ENCODE data around the gene MDGA2.

GRCh38 chr14:47658041-47658440 lies 17.4 kb downstream of the MDGA2 start:
- TF ChIP-seq CTCF (IDR thresholded peaks at IDR 0.05; ENCODE audit: insufficient read depth, low read depth, low read length) (no peak), EZH2 (IDR thresholded peaks at IDR 0.05; ENCODE audit: insufficient read depth, low read length) (no peak)
